GM18502 (cell line): ENCODE measurements around the gene SDSL.

ENCODE experiments used
- ATAC-seq: cut with Tn5 transposase; IDR thresholded peaks from one replicate; pipeline ENCODE4 v1.9.1; 2021; ENCODE audit warnings: mild to moderate bottlenecking; ENCODE audit not compliant: unreplicated experiment, poor library complexity

SDSL gene

GRCh38 chr12:113422030-113422885 is at the start of gene SDSL:
Gene SDSL, plus strand, starts transcription at chr12:113422380. Its CDS starts 5,603 bp downstream, at chr12:113427983.
- peak; percentile 92 for ATAC-seq

- ATAC-seq, result no peak
These were observed 48.7 kb upstream of the SDSL start for GRCh38 chr12:113373440-113373839.

GRCh38 chr12:113373969-113374368 is 48.2 kb upstream of the SDSL start:
- ATAC-seq, result no peak

- no peak for ATAC-seq
These were observed 47.3 kb upstream of the SDSL start for GRCh38 chr12:113374823-113375428.

GRCh38 chr12:113378291-113378690 is 43.9 kb upstream of the SDSL start:
- no peak for ATAC-seq

- ATAC-seq, result no peak
These were observed 41.0 kb upstream of the SDSL start for GRCh38 chr12:113381220-113381619.

GRCh38 chr12:113382206-113382605 is 40.0 kb upstream of the SDSL start:
- no peak for ATAC-seq

GRCh38 chr12:113384778-113385177 is 37.4 kb upstream of the SDSL start:
- no peak for ATAC-seq

GRCh38 chr12:113385282-113385882 is 36.8 kb upstream of the SDSL start:
- ATAC-seq, result no peak

GRCh38 chr12:113386866-113387566 is 35.2 kb upstream of the SDSL start:
- no peak for ATAC-seq

- ATAC-seq, result no peak
These were observed 34.5 kb upstream of the SDSL start for GRCh38 chr12:113387631-113388030.

GRCh38 chr12:113388351-113388750 is 33.8 kb upstream of the SDSL start:
- ATAC-seq, result no peak

GRCh38 chr12:113390064-113391043 is 31.8 kb upstream of the SDSL start:
- ATAC-seq, result no peak

GRCh38 chr12:113391145-113391544 is 31.0 kb upstream of the SDSL start:
- ATAC-seq, result no peak

- no peak for ATAC-seq
These were observed 30.4 kb upstream of the SDSL start for GRCh38 chr12:113391650-113392337.

GRCh38 chr12:113392520-113392919 is 29.7 kb upstream of the SDSL start:
- no peak for ATAC-seq

- no peak for ATAC-seq
These were observed 29.1 kb upstream of the SDSL start for GRCh38 chr12:113392988-113393579.

- ATAC-seq, result no peak
These were observed 28.4 kb upstream of the SDSL start for GRCh38 chr12:113393749-113394148.

- ATAC-seq, result no peak
These were observed 27.1 kb upstream of the SDSL start for GRCh38 chr12:113395119-113395518.
